Measurements from ENCODE around the gene CCDC174.
"Not testable (repeated sequence)": the region's sequence is repeated elsewhere in the genome, so short reads cannot be mapped to it uniquely, and the experiment has no call there.

Gene CCDC174

DNA sequence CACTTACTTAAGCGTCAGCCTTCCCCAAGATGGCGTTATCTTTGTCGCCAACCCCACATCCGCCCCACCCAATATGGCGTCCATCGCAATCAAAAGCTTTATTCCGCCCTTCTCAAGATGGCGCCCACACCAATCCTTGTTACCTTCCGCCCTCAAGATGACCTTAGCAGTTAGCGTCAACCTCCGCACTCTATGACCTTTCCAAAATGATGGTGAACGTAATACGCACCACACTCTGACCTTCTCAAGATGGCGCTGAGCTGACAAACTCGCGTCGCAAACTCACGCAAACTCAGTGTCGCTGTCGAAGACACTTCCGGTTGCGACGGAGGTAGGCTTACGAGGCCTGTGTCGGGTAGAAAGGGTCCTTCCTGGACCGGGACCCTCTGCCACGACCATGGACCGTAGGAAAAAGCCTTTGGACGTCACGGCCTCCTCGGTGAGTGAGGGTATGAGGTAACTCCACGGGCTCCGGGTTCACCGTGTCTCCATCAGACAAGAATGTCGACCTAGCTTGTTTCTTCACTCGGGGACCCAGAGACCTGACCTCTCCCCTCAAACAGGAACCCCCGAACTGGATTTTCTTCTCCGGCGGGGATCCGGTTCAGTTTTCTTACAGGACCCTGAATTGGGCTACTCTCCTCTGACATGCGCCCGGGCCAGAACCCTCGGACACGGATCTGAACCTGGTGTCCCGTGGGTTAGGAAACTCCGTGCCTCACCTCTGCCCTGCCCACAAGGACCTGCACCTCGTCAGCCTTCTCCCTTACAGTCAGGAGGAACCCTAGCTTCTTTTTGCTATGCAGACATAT is at the start of gene CCDC174:
Gene CCDC174 (plus strand): TSS at position 323 of the 812 bp plus-strand sequence. CDS start 75 bp downstream, at position 398.
- peak; percentile 99 for DNase-seq

DNA sequence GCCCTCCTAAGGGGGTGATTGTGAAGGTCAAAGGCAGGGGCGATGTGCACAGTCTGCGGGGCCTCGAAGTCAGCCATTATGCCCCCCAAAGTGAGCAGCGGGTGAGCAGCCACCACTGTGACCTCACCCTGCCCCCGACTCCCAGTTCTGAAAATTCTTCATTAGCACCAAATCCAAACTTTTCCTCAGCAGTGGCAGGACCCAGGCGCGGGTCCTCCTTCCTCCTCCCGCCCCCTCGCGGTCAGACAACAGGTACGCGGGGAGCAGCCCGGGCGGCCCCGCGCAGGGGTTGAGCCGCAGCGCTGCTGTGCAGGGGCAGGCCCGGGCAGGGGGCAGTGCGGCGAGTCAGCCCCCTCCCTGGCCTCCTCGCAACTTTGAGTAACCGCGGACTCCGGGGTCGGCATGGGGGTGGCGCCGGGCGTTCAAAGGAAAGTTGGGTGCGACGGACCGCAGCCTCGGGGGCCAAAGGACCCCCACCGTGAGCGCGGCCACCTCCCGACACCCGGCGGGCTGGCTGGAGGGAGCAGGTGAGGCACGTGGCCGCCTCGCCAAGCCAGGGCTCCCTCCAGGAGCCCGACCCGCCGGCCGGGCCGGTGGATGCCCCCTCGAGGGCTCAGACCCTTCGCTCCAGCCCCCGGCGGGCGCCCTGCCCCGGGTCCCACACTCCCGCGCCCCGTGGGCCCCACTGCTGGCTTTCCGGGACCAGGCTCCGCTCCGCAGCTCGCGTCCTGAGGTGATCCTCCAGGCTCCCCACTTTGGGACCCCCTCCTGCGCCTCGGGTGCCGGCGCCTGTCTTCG is 49.4 kb upstream of the CCDC174 start:
- DNase-seq = no peak

DNA sequence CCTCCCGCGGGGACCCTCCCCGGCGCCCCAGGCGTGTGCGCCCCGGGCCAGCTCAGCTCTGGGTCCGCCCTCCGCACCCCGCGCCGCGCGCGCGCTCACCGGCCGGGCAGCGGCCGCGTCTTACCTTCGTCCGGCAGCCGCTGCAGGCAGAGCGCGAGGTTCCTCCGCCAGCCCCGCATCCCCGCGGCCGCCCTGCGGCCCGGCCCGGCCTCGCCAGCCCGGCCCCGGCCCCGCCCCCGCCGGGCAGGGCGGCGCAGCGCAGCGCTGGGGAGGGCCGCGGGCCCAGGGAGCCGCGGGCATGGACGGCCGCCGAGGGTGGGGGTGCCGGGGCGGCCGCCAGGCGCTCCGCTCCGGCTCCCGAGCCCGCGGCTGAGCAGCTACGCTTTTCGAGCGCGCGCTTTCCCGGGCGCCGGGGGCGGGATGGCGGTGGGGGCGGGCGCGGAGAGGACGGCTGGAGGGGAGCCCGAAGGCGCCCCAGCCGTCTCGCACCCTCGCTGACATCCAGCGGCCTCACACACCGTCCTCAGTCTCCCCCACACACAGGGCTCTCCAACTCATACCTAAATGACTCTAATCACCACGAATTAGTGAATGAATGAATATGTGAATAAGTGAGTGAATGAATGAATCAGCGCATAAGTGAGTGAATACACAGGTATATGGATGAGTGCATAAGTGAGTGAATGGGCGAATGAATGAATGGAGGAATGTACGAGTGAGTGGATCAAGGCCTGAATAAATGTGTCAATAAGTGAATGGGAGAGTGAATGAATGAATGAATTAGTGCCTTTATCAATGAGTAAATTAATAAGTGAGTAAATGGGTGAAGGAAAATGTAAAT is 48.5 kb upstream of the CCDC174 start:
- DNase-seq = no peak

DNA sequence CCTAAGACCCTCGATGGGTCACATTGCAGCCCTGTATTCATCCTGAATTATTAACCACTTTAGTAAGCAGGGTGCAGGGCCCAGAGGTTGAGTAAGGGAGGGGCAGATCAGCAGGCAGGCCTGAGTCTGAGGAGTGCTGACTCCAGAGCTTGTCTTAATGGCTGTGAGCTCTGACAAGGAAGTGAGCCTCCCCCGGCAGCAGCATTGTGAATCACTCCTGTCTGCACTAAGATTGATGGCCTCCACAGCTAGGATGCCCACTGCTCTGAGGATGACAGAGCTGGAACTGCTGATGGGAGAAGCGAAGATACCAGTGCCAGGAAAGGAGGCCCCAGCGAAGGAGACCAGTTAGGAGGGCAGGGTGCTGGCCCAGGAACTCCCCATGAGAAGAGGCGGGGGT is 46.5 kb upstream of the CCDC174 start:
- DNase-seq = no peak

- DNase-seq = no peak
Observed at GRCh38 chr3:14605744-14606143, 45.8 kb upstream of the CCDC174 start.

- DNase-seq = no peak
Observed at GRCh38 chr3:14606669-14607339, 44.8 kb upstream of the CCDC174 start.

DNA sequence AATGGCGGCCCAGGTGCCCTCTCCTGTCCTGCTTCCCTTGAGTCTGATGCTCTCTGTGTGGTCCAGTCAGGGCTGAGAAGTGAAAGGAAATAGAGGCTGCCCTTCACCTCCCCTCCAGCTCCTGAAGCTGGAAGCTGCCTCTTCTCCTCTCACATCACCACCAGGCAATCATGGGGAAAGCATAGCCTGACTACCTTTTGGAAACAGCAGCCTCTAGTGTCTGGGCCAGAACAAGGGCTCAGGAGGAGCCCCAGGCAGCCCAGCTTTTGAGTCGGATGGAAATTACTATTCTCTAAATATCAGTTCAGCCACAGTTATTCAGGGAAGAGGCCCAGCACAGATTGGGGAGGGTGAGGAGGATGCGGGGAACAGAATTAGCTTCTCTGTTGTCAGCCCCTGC is 43.3 kb upstream of the CCDC174 start:
- DNase-seq = no peak

- not testable (repeated sequence) for DNase-seq
Observed at GRCh38 chr3:14609058-14609457, 42.5 kb upstream of the CCDC174 start.

- DNase-seq = no peak
Observed at GRCh38 chr3:14609506-14609905, 42.1 kb upstream of the CCDC174 start.

- no peak for DNase-seq
Observed at GRCh38 chr3:14609941-14610340, 41.6 kb upstream of the CCDC174 start.

DNA sequence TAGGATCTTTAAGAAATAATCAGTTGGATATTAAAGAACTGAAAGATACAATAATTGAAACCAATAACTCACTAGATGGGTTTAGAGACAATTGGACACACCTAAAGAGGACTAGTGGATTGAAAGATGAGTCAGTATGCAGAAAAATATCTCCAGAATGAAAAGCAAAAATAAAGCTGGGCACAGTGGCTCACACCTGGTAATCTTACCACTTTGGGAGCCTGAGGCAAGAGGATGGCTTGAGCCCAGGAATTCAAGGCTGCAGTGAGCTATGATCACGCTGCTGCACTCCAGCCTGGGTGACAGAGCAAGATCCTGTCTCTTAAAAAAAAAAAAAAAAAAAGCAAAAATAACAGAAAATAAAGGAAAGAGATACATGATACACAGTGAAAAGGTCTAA is 37.4 kb upstream of the CCDC174 start:
- DNase-seq = no peak

GRCh38 chr3:14614862-14615261 is 36.7 kb upstream of the CCDC174 start:
- no peak for DNase-seq

- DNase-seq = no peak
Observed at GRCh38 chr3:14616606-14617507, 34.7 kb upstream of the CCDC174 start.

DNA sequence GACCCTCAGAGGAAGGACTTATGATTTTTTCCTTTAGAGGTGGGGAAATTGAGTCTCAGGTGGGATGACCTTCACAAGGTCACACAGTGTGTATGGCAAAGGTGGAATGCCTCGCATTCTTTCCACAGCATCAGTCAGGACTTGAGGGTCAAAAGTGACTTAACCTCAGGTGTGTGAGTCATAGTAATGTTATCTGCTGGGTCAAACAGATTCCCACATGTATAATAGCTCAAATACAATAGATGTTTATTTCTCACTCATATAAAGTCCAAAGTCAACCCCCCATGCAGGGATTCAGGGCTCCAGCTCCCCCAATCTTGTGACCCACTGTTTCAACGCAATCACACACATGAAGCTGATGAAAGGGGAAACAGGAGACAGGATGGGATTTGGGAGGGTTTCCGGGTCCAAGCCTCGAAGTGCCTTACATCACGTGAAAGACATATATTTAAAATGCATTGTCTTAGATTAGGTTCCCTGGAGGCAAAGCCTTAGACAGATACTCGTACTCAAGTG is 34.0 kb upstream of the CCDC174 start:
- DNase-seq = no peak

DNA sequence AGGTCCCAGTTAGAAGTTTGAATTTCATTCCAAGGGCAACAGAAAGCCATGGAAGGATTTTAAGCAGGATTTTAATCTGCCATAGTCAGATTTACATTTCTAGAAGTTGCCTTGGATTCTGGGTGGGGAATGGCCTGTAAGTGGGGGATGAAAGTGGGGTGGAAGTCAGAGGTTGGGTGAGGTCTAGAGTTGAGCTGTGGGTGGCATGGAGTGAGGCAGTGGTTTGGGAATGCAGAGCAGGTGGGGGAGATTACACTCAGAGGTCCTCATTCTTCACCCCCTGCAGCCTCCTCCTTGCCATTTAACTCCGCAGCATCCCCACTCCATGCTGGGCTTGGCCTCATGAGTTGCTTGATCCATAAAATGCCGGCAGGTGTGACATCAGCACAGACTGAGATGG is 32.0 kb upstream of the CCDC174 start:
- no peak for DNase-seq

DNA sequence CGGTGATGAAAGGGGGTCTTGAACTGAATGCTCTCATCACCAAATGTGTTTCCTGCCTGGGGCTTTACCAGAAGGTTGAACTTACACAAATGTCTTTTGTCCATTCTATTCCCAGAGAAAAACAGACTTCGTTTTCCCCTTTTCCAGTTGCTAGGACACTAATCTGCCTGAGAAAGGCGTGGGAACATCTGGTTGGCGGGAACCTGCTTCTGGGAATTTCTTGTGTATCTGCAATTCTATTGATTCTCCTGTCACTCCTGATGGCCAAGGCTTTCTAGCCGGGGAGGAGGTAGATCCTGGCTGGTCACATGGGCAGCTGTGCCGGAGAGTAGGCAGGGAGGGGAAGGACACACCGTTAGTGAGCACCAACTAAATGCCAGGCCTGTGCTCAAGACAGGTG is 31.1 kb upstream of the CCDC174 start:
- no peak for DNase-seq

DNA sequence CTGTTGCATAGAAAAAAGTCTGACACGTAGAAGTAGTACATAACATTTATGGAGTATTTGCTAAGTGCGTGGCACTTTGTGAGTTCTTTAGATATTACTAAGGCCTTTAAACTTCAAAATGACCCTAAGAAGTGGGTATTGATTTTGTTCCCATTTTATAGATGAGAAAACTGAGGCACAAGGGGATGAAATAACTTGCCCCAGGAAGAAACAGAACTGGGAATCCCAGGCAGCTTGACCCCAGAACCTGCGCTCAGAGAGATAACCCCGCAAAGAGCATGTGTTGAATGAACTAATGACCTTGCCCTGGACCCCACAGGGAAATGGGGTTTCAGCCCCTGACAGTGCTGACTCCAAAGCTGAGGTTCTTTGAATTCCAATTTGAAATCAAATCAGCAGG is 30.5 kb upstream of the CCDC174 start:
- DNase-seq = no peak

DNA sequence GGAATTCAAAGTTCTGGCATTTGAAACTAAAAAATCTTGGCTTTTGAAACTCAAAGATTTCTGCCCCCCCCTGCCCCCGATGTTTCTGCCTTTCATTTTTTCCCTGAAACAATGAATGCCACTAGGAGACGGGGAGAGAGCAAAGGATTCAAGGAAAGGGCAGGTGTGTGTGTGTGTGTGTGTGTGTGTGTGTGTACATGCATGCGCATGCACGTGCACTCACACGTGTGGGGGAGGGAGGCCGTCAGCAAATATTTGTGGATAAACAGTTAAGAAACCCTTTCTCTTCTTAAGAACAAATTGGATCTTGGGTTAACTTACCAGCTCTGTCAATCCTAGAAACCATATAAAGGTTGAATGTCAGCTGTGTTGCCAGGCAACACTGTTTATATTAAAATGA is 29.2 kb upstream of the CCDC174 start:
- no peak for DNase-seq

DNA sequence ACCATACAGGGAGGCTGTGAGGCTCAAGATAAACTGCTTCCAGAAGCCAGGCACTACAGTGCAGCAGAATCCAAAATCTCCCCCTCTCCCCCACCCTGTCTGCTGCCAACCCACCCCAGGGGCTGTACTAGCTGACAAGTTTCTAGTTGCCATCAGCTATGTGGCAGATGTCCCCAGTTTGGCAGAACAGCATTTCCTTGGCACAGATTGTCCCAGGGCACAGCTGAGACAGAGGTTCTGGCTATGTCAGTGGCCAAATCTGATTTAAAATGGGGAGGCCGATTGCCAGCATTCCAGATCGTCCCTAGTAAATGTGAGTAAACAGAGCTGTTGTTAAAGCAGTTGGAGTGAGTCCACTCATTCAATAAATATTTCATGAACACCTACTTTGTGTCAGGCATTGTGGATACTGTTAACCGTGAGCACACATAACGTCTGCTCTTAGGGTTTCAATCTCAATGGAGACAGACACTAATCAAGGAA is 28.0 kb upstream of the CCDC174 start:
- DNase-seq = no peak

DNA sequence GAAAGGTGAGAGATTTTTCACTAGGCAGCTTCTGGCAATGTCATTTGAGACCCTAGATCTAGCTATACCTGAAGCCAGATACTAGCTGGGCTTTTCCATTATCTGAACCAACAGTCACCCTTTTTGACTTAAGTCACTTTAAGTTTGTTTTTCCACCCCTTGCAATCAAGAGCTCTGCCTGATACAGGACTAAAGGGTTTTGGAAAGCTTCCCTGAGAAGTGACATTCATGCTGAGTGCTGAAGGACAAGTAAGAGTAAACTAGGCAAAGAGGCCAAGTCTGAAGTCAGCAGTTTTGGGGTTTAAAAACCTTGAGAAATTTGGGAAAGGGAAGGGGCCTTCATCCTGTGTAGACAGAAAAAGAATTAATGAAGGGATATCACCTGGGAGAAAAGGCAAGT is 27.1 kb upstream of the CCDC174 start:
- DNase-seq = no peak

GRCh38 chr3:14625443-14625842 is 26.1 kb upstream of the CCDC174 start:
- no peak for DNase-seq
